Measurements from ENCODE around the gene ZDHHC17. TPM values are rescaled to one million over a fixed set of nuclear protein-coding genes. Genes with fewer than 3 reads are reported as not detected.

ZDHHC17 gene
- total and polyA plus RNA-seq, 4 donors = 3.4 to 91.2 (median 15.2) TPM

GRCh38 chr12:76745343-76745742, 18.6 kb upstream of the ZDHHC17 start:
- Histone ChIP-seq H3K4me3 (ENCODE audit: low read depth in 1 of 3, low read length in 3 of 3) (no peak overlapping the region), H3K9me3 (ENCODE audit: control insufficient read depth in 4 of 4, low read length in 3 of 4) (no peaks in the 10 kb centered on the region), H3K27me3 (ENCODE audit: control insufficient read depth in 4 of 4, insufficient read depth in 4 of 4, low read length in 3 of 4) (no peaks in the 10 kb centered on the region), H3K27ac (ENCODE audit: low read depth in 1 of 2, low read length in 2 of 2) (no peak overlapping the region), H3K36me3 (ENCODE audit: control insufficient read depth in 4 of 4, insufficient read depth in 3 of 4, low read depth in 1 of 4, low read length in 3 of 4) (no peaks in the 10 kb centered on the region), H3K9ac (ENCODE audit: low read depth in 1 of 2, low read length in 2 of 2) (no peak overlapping the region), H3K4me1 (ENCODE audit: control insufficient read depth in 4 of 4, insufficient read depth in 4 of 4, low read length in 3 of 4) (no peaks in the 10 kb centered on the region)
- TF ChIP-seq RXRA (IDR thresholded peaks at IDR 0.05) (no peak), FOXA2 (IDR thresholded peaks at IDR 0.05) (no peak), FOXA1 (IDR thresholded peaks at IDR 0.05) (no peak), ATF3 (IDR thresholded peaks at IDR 0.05) (no peak), GABPA (IDR thresholded peaks at IDR 0.05 in 1 of 2, conservative IDR thresholded peaks at IDR 0.05 in 1 of 2) (no peak), YY1 (IDR thresholded peaks at IDR 0.05) (no peak), NR2F2 (IDR thresholded peaks at IDR 0.05) (no peak), EGR1 (IDR thresholded peaks at IDR 0.05; ENCODE audit: low read depth in 2 of 2) (no peak)
- DNase-seq (ENCODE audit: low spot score) = no peak
- WGBS = 95% methylated on average over 2 of the region's 2 CpGs

- no peak overlapping the region for H3K27ac ChIP-seq (ENCODE audit: low read depth in 1 of 2, low read length in 2 of 2)
- no peaks in the 10 kb centered on the region for H3K36me3 ChIP-seq (ENCODE audit: control insufficient read depth in 4 of 4, insufficient read depth in 3 of 4, low read depth in 1 of 4, low read length in 3 of 4)
- TF ChIP-seq REST (IDR thresholded peaks at IDR 0.05) (no peak), FOXA1 (IDR thresholded peaks at IDR 0.05) (no peak), NR2F2 (IDR thresholded peaks at IDR 0.05) (no peak), SP1 (IDR thresholded peaks at IDR 0.05) (no peak), HNF4A (conservative IDR thresholded peaks at IDR 0.05) (no peak), RAD21 (IDR thresholded peaks at IDR 0.05) (no peak), HNF4G (IDR thresholded peaks at IDR 0.05) (no peak), JUND (IDR thresholded peaks at IDR 0.05) (no peak), GABPA (IDR thresholded peaks at IDR 0.05 in 1 of 2, conservative IDR thresholded peaks at IDR 0.05 in 1 of 2) (no peak), CTCF (IDR thresholded peaks at IDR 0.05; ENCODE audit: low read depth, low read length, missing input control) (no peak), RXRA (IDR thresholded peaks at IDR 0.05) (no peak), YY1 (IDR thresholded peaks at IDR 0.05) (no peak), ATF3 (IDR thresholded peaks at IDR 0.05) (no peak), EGR1 (IDR thresholded peaks at IDR 0.05; ENCODE audit: low read depth in 2 of 2) (no peak), MAX (IDR thresholded peaks at IDR 0.05) (no peak), TAF1 (conservative IDR thresholded peaks at IDR 0.05) (no peak)
- no peak overlapping the region for H3K9ac ChIP-seq (ENCODE audit: low read depth in 1 of 2, low read length in 2 of 2)
- H3K9me3 ChIP-seq (ENCODE audit: control insufficient read depth in 4 of 4, low read length in 3 of 4) = no peaks in the 10 kb centered on the region
- no peaks in the 10 kb centered on the region for H3K27me3 ChIP-seq (ENCODE audit: control insufficient read depth in 4 of 4, insufficient read depth in 4 of 4, low read length in 3 of 4)
- no peaks in the 10 kb centered on the region for H3K4me1 ChIP-seq (ENCODE audit: control insufficient read depth in 4 of 4, insufficient read depth in 4 of 4, low read length in 3 of 4)
- DNase-seq (ENCODE audit: low spot score) = no peak
- H3K4me3 ChIP-seq (ENCODE audit: low read depth in 1 of 3, low read length in 3 of 3) = no peak overlapping the region
- 76% methylated on average over 1 of the region's 1 CpG for WGBS
Observed at GRCh38 chr12:76746516-76746915, 17.4 kb upstream of the ZDHHC17 start.

Data from liver (tissue), 9 donors.